Activated CD8-positive, alpha-beta T cell treated with anti-CD3 and anti-CD28 coated beads for 36 hours (primary cell): ENCODE data around the gene TSPYL1. TPM values are rescaled to one million over a fixed set of nuclear protein-coding genes. Genes with fewer than 3 reads are reported as not detected.

Experiments used
- ATAC-seq: fragments of 200-7000 bp; cut with Tn5 transposase; one replicate; pipeline ENCODE4 v1.10.0; 2021; ENCODE audit warnings: mild to moderate bottlenecking, moderate library complexity
- CTCF ChIA-PET: fragments of 350-600 bp; sonication (Branson Sonifier 250); formaldehyde crosslinking; loops from one replicate; lab custom pipeline; 2021; ENCODE audit warnings: antibody characterized with exemption; lab: Charles Lee
- POLR2A ChIA-PET: fragments of 350-600 bp; sonication (Branson Sonifier 250); formaldehyde crosslinking; loops from one replicate; lab custom pipeline; 2021; ENCODE audit warnings: antibody characterized with exemption; lab: Charles Lee
- DNase-seq: peaks from one replicate; pipeline ENCODE4 v3.0.0-alpha.2; 2020
- H3K27ac Mint-ChIP-seq: one replicate; pipeline ENCODE4 v1.8.0; 2021; ENCODE audit warnings: mild to moderate bottlenecking, mixed read lengths
- H3K27me3 Mint-ChIP-seq: one replicate; pipeline ENCODE4 v1.8.0; 2021; ENCODE audit warnings: mixed read lengths
- H3K36me3 Mint-ChIP-seq: one replicate; pipeline ENCODE4 v1.8.0; 2021; ENCODE audit warnings: low read depth, mixed read lengths
- H3K4me1 Mint-ChIP-seq: one replicate; pipeline ENCODE4 v1.8.0; 2021; ENCODE audit warnings: low read depth, mixed read lengths
- H3K4me3 Mint-ChIP-seq: one replicate; pipeline ENCODE4 v1.8.0; 2021; ENCODE audit warnings: mild to moderate bottlenecking, moderate library complexity, mixed read lengths
- H3K9me3 Mint-ChIP-seq: one replicate; pipeline ENCODE4 v1.8.0; 2021; ENCODE audit warnings: mixed read lengths
- intact Hi-C: fragments of 100-400 bp; cut with micrococcal nuclease; formaldehyde crosslinking; loops from one replicate; pipeline ENCODE4 v1.10.0; 2022
- total RNA-seq, 2 experiments: library from RNA; stranded (reverse); gene quantifications; one replicate each; pipeline ENCODE4 v1.2.3, GENCODE V29; 2021
- TF ChIP-seq, protein P1 (sequence below): fragments of 200-600 bp; IDR thresholded peaks from one replicate; pipeline ENCODE4 v1.8.0; 2022; ENCODE audit warnings: antibody characterized with exemption, mild to moderate bottlenecking

The TSPYL1 gene
- total RNA-seq, 2 experiments from 2014 or later = 38.5 to 38.6 TPM

DNA sequence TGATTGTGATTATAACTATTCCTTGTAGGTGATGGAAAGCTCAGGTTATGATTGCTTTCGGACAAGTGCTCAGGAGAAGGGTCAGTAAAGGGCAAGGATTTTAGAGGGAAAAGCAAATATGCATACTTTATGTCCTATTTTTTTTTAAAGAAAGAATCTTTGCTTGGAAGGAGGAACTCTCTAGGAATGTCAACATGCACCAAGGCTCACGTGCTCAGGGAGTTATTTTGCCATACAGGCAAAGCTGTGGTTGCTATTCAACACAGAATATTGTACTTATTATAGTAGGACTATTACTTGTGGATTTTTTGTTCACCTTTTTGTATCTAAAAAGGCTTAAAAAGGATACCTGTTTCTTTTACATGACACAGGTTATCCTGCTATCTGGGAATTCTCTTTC, 3.0 kb upstream of the TSPYL1 start:
- H3K9me3 Mint-ChIP-seq = no peaks in the 10 kb centered on the region
- H3K27me3 Mint-ChIP-seq = no peaks in the 10 kb centered on the region
- intact Hi-C loops = loop anchor here (10.0 kb wide), 1 partner anchor 282 kb away; no protein-coding TSS in a partner anchor
- peaks cover 13% of the 10 kb centered on the region for H3K4me1 Mint-ChIP-seq
- no peak overlapping the region for H3K4me3 Mint-ChIP-seq
- POLR2A ChIA-PET = no interaction called here
- DNase-seq (no peak), ATAC-seq (no peak)
- peaks cover 17% of the 10 kb centered on the region for H3K36me3 Mint-ChIP-seq
- CTCF ChIA-PET = no interaction called here
- TF ChIP-seq, protein P1, sequence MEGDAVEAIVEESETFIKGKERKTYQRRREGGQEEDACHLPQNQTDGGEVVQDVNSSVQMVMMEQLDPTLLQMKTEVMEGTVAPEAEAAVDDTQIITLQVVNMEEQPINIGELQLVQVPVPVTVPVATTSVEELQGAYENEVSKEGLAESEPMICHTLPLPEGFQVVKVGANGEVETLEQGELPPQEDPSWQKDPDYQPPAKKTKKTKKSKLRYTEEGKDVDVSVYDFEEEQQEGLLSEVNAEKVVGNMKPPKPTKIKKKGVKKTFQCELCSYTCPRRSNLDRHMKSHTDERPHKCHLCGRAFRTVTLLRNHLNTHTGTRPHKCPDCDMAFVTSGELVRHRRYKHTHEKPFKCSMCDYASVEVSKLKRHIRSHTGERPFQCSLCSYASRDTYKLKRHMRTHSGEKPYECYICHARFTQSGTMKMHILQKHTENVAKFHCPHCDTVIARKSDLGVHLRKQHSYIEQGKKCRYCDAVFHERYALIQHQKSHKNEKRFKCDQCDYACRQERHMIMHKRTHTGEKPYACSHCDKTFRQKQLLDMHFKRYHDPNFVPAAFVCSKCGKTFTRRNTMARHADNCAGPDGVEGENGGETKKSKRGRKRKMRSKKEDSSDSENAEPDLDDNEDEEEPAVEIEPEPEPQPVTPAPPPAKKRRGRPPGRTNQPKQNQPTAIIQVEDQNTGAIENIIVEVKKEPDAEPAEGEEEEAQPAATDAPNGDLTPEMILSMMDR = no peak
- H3K27ac Mint-ChIP-seq = no peak overlapping the region

GRCh38 chr6:116280933-116281316, 1.2 kb upstream of the TSPYL1 start:
- peaks cover 31% of the 10 kb centered on the region for H3K36me3 Mint-ChIP-seq
- TF ChIP-seq, protein P1 = no peak
- intact Hi-C loops = loop anchor here (10.0 kb wide), 1 partner anchor 284 kb away; no protein-coding TSS in a partner anchor
- ATAC-seq (no peak), DNase-seq (no peak)
- peak overlapping the region; percentile 96 for H3K4me3 Mint-ChIP-seq
- CTCF ChIA-PET = interaction anchor here (0.6 to 2.7 kb wide), 5 partner anchors 8 to 280 kb away, joined by 3 to 15 read pairs (median 4); no protein-coding TSS in a partner anchor
- no peaks in the 10 kb centered on the region for H3K9me3 Mint-ChIP-seq
- H3K27me3 Mint-ChIP-seq = no peaks in the 10 kb centered on the region
- H3K4me1 Mint-ChIP-seq = peaks cover 20% of the 10 kb centered on the region
- POLR2A ChIA-PET = no interaction called here
- H3K27ac Mint-ChIP-seq = peak overlapping the region; percentile 99

GRCh38 chr6:116280161-116280932, 617 bp upstream of the TSPYL1 start:
- TF ChIP-seq, protein P1 = no peak
- ATAC-seq (no peak), DNase-seq (no peak)
- POLR2A ChIA-PET = interaction anchor here (0.6 to 1.8 kb wide), 9 partner anchors 8 to 218 kb away, joined by 3 to 7 read pairs (median 4); partner anchors contain the start of gene TSPYL4
- H3K27ac Mint-ChIP-seq = peak overlapping the region; percentile 99
- H3K36me3 Mint-ChIP-seq = peaks cover 34% of the 10 kb centered on the region
- peaks cover 26% of the 10 kb centered on the region for H3K4me1 Mint-ChIP-seq
- H3K27me3 Mint-ChIP-seq = no peaks in the 10 kb centered on the region
- intact Hi-C loops = loop anchor here (10.0 kb wide), 1 partner anchor 284 kb away; no protein-coding TSS in a partner anchor
- CTCF ChIA-PET = interaction anchor here (0.6 to 3.7 kb wide), 10 partner anchors 8 to 281 kb away, joined by 3 to 26 read pairs (median 4); no protein-coding TSS in a partner anchor
- peak overlapping the region; percentile 96 for H3K4me3 Mint-ChIP-seq
- no peaks in the 10 kb centered on the region for H3K9me3 Mint-ChIP-seq

GRCh38 chr6:116278854-116279231, 887 bp downstream of the TSPYL1 start:
- TF ChIP-seq, protein P1 = no peak
- peaks cover 35% of the 10 kb centered on the region for H3K4me1 Mint-ChIP-seq
- H3K27ac Mint-ChIP-seq = peak overlapping the region; percentile 99
- intact Hi-C loops = loop anchor here (5.0 kb wide), 2 partner anchors 88 to 183 kb away; partner anchors contain the start of gene CALHM6
- CTCF ChIA-PET = interaction anchor here (0.9 to 3.7 kb wide), 6 partner anchors 10 to 282 kb away, joined by 3 to 26 read pairs (median 6); no protein-coding TSS in a partner anchor
- DNase-seq = peak; percentile 30
- peaks cover 40% of the 10 kb centered on the region for H3K36me3 Mint-ChIP-seq
- H3K4me3 Mint-ChIP-seq = peak overlapping the region; percentile 96
- peak; percentile 1 for ATAC-seq
- POLR2A ChIA-PET = interaction anchor here (0.7 to 1.8 kb wide), 9 partner anchors 9 to 290 kb away, joined by 3 to 7 read pairs (median 4); partner anchors contain the start of genes CALHM4 and TSPYL4
- H3K27me3 Mint-ChIP-seq = no peaks in the 10 kb centered on the region
- H3K9me3 Mint-ChIP-seq = no peaks in the 10 kb centered on the region
